Ecto neural progenitor cell (in vitro differentiated cells): ENCODE measurements around the gene ARIH2.

Experiments
- DNase-seq: peaks from one replicate; pipeline ENCODE4 v3.0.0-alpha.2; 2018; ENCODE audit warnings: low spot score

Gene ARIH2

GRCh38 chr3:49020330-49021212, 101.9 kb downstream of the ARIH2 start:
- peak; percentile 69 for DNase-seq

DNA sequence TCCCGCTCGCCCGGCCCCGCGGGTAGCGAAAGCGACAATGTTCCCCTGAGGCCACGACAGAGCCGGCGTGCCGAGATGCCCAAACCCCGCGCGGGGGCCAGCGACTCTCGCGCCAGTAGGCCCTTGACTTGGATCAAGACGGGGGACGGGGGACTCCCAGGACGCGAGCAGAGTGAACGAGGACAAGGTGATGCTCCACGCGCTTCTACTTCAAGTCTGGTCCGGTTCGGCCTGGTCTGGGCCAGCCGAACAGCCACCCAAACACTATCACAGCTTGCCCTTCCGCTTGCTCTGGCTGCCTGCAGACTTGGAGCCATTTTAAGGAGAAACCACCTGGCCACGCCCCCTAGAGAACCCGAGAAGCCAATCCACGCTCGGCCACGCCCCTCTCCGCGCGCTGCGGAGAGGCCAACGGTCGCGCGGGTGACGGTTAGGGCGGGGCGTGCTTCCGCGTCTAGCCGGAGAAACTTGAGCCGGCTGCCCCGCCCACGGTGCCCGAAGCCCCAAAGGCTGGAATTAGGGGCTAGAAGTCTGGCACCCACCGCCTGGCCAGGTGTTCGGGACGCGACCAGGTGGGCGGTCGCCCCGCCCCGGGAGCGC, 102.7 kb downstream of the ARIH2 start:
- peak; percentile 98 for DNase-seq

DNA sequence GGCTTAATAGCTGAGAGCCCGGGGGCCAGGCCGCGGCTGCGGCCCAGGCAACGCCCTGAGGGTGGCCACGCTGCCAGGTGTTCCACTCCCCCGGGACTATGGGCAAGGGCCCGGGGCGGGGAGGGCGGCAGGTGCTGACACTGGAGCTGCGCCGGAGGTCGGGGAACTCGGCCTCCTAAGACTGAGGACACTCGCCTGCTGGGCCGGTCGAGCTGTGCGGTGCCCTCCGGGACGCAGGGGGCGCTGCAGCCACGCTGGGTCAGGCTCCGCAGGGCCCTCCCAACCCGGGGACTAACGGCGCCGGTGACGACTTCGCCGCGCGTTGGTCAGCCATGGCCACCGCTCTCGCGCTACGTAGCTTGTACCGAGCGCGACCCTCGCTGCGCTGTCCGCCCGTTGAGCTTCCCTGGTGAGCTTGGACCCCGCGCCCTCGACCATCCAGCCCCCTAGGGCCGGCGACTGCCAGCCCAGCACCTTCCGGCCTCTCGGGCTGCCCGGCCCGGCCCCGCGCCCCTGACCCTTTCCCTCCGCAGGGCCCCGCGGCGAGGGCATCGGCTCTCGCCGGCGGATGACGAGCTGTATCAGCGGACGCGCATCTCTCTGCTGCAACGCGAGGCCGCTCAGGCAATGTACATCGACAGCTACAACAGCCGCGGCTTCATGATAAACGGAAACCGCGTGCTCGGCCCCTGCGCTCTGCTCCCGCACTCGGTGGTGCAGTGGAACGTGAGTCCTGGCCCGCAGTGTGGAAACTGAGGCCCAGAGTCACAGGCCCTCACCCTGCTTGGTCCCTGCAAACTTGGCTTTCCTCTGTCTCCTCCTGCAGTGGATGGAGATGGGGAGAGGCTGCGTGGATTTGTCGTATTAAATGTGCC, 103.4 kb downstream of the ARIH2 start, which contains the start of gene NDUFAF3:
TSS of gene NDUFAF3 (plus strand) at position 309 of the 875 bp plus-strand sequence. CDS start at position 333, 24 bp downstream.
- peak; percentile 96 for DNase-seq

DNA sequence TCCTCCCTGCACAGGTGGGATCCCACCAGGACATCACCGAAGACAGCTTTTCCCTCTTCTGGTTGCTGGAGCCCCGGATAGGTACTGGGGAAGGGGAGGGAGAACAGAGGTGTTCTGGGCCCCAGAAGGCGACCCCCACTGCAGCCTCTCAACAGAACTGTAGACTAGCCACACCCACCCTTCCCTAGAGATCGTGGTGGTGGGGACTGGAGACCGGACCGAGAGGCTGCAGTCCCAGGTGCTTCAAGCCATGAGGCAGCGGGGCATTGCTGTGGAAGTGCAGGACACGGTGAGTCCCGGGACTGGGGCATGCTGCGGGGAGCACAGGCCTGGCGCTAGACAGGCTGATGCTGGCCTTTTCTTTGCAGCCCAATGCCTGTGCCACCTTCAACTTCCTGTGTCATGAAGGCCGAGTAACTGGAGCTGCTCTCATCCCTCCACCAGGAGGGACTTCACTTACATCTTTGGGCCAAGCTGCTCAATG, 104.1 kb downstream of the ARIH2 start:
- DNase-seq: peak; percentile 46

DNA sequence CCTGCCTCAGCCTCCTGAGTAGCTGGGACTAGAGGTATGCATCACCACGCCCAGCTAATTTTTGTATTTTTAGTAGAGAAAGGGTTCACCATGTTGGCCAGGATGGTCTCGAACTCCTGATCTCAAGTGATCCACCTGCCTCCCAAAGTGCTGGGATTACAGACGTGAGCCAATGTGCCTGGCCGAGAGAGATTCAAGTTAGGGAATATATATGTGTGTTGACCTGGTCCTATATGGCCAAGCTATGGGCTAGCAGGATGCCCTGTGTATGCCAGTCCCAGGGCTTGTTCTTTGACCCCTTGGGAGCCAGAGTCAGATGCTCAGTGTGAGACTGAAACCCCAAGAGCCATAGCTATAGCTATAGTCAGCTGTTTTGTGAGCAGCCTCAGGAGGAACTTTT, 105.1 kb downstream of the ARIH2 start:
- DNase-seq: no peak

DNA sequence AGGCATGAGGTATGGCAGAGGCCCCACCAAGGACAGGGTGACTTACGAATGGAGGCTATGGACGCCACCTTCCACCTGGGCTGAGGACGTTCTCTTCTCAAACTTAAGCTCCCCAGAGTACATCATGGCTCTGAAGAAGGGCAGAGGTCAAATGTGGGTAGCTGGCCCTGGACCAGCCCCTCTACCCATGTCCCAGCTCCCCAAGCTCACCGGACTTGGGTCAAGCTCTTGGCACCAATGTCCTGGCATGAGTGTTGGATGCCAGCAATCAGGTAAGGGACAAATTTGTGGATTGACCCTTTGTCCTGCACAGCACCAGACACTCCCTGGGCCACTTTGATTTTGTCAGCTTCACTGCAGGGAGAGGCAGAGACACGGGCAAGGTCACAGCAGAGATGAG, 105.8 kb downstream of the ARIH2 start:
- no peak for DNase-seq

DNA sequence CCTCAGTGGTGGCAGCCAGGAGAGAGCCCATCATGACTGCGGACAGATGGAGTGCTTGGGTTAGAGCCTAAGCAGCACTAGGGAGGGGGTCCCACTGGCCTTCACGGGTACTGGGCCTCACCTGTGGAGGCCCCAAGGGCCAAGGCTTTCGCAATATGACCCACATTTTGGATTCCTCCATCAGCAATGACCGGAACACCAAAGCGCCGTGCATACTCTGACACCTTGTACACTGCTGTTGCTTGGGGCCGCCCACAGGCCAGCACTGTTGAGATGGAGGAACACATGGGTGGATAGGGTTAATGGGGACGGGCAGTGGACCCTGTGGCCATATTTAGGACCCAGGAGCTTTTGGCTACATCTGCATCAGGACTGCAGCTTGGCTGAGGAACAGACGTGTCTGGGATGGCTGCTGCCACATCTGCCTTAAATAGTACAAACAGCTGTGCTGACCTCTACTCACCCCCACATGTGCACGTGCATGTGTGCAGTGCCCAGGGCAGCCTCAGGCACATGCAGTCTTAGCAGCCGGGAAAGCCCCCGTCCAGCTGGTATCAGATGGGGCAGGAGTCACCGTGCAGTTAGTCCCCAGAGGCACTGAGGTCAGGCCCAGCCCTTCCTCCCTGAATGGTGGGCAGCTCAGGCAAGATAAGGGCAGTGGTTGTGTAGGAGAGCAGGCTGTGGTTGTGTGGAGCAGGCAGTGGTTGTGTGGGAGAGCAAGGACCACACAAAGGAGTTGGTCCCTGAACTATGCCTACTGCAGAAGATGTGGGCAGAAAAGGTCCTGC, 106.6 kb downstream of the ARIH2 start:
- no peak for DNase-seq

DNA sequence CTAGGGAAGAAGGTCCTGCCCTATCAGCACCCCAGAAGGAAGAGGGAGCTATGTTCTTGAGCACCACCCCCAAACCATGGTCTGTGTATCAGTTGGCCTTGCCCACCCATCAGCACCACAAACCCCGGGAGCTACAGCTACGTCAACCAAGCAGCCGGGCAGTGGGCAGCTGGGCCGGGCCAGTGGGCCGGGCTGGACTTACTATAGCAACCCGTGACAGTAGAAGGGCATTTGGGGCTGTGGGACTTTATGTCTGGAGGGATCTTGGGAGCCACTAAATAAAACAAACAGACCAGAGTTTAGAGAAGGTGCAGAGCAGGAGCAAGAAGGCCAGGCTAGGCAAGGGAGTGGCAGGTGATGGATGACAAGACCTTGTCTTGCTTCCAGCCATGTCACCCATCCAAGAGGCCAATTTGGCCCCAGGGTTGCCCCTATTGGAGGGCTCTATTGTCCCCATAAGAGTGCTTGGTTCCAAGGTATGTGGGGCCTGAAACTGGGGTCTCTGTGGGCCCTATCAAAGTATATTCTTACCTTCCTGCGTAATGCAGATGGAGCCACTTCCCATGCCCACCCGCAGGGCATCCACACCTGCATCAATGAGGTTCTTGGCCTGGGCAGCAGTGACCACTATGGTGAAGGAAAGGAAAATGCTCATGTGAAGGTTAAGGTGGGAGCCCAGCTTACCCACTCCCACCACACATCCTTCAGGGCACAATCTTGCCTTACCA, 107.3 kb downstream of the ARIH2 start:
- DNase-seq: no peak

DNA sequence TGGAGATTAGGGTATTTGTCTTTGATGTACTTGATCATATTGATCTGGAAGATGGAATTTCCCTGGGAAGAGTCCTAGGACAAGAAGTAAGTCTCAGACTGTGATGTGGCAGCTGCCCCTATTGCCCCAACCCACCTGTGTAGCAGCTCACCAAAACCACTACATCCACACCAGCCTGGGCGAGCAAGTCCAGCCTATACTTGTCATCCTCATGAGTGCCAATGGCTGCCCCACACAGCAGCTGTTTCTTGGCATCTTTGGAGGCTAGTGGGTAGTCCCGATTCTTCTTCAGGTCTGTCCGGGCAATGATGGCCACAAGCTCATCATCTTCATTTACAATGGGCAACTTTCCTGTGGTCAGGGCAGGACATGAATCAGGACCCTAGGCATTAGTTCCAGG, 107.9 kb downstream of the ARIH2 start:
- no peak for DNase-seq

DNA sequence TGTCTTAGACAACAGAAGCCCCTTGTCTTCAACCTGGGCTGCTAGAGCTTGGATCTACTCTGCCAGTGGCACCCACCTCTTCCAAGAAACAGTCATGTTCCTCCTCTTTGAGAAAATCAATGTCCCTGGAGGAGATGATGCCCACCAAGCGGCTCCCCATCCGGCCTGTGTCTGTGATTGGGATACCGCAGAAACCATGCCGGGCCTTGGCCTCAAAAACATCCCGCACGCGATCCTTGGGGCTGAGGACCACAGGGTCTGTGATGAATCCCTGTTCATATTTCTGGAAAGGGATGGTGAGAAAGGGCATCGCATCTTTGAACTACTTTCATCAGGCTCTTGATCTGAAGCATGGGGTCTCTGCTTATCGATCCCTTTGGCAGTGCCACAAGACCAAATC, 109.0 kb downstream of the ARIH2 start:
- no peak for DNase-seq

GRCh38 chr3:49028298-49028672, 109.6 kb downstream of the ARIH2 start:
- no peak for DNase-seq

GRCh38 chr3:49028673-49029562, 110.3 kb downstream of the ARIH2 start, which contains the start of gene IMPDH2:
Gene IMPDH2, minus strand, starts transcription at chr3:49029398. Its CDS starts 48 bp downstream, at chr3:49029350.
- DNase-seq: peak; percentile 95

- no peak for DNase-seq
These were observed 110.9 kb downstream of the ARIH2 start for GRCh38 chr3:49029563-49029884.

DNA sequence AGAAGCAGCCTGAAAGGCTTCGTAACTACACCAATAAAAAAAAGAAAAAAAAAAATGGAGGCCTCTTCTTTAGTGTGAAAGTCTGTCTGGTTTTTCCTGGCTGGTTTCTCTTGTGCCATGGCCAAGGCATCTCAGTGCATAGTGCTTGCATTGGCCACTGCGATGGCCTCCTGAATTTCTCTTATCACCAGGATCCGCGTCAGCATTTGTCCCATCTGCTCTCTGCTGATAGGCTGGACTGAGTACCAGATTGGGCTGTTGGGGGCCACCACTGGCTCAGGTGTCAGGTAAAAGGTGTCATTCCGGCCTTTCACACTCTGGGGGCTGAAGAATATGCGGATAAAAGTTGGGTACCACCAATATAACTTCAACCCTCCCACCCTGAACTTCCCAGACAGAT, 111.7 kb downstream of the ARIH2 start:
- no peak for DNase-seq

DNA sequence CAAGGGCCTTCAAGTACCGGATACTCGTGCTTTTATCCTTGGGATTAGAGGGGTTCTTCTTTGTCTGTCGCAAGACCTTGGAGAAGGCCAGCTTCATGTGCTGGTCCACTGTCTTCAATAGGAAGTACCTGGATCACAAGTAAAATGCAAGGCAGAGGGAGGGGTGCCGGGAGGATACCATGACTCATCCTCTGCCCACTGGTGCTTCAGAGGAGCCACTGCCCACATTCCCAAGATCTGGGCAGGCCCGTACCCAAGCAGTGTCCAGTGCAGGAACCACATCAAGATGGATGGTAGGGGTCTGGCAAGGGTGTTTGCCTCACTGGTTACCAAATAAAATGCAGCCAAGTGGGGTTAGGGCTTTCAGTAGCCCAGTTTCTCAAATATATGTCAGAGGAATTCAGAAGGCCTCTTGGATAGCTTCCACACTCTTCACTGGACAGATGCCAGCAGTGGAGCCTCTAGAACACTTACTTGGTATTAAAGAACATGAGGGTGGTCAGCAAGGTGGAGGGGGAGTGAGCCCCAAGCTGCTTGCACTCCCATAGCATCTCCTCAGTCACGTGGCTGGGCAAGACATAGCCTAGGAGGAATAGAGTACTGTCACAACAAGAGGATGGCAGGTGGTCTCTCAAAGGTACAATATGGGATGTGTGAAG, 114.1 kb downstream of the ARIH2 start:
- no peak for DNase-seq

DNA sequence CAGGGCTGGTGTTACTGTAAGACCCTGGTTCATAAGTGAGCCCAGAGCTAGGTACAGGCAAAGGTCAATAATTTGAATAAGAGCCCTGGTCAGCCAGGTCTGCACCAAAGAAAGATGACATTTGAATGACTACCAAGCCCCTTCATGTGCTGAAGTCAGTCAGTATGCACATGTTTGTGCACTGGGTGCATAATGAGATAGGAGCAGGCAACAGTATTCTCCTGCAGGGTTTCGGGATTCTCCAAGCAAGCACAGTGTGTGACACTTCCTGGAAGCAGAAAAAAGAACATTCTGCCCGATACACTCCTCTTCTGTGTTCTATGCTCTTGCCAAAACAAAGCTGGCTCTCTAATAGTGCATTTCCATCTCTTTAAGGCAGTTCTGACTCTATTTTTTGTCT, 116.0 kb downstream of the ARIH2 start:
- DNase-seq: no peak

DNA sequence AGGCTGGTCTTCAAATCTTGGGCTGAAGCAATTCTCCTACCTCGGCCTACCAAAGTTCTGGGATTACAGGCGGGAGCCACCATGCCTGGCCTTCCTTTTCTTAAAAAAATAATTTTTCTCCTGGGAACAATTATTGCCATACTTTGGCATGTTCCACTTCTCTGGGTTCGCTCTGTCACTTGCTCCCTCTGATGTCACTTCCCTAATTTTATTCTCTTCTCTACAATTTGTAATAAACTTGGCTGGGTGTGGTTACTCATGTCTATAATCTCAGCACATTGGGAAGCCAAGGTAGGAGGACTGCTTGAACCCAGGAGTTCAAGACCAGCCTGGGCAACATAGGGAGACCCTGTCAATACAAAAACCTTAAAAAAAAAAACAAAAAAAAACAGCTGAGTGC, 116.6 kb downstream of the ARIH2 start:
- no peak for DNase-seq
